Osteoblast (primary cell): ENCODE results near the gene BLOC1S3. TPM values are rescaled to one million over a fixed set of nuclear protein-coding genes. Genes with fewer than 3 reads are reported as not detected.

Source experiments
- DNase-seq: peaks from one replicate; pipeline ENCODE4 v3.0.0; 2011; ENCODE audit warnings: low spot score, mixed read lengths; ENCODE audit not compliant: insufficient read length; ENCODE audit errors: missing footprints
- H2AFZ ChIP-seq: 2 replicates; pipeline ENCODE4 v1.6.0; 2011; ENCODE audit warnings: mild to moderate bottlenecking, low read length
- H3K27ac ChIP-seq: 2 replicates; pipeline ENCODE4 v1.5.1; 2011; ENCODE audit warnings: mild to moderate bottlenecking, low read depth, low read length, moderate library complexity
- H3K27me3 ChIP-seq: 2 replicates; pipeline ENCODE4 v1.6.0; 2012; ENCODE audit warnings: mild to moderate bottlenecking, control low read depth, inconsistent platforms, low read length, moderate library complexity; ENCODE audit not compliant: insufficient read depth
- H3K36me3 ChIP-seq: 2 replicates; pipeline ENCODE4 v1.5.1; 2011; ENCODE audit warnings: mild to moderate bottlenecking, low read length, control low read depth, moderate library complexity; ENCODE audit not compliant: insufficient read depth
- H3K4me1 ChIP-seq: 2 replicates; pipeline ENCODE4 v1.5.1; 2011; ENCODE audit warnings: mild to moderate bottlenecking, low read length, control low read depth, moderate library complexity; ENCODE audit not compliant: insufficient read depth
- H3K4me2 ChIP-seq: 2 replicates; pipeline ENCODE4 v1.6.0; 2011; ENCODE audit warnings: mild to moderate bottlenecking, low read length; ENCODE audit not compliant: insufficient read depth
- H3K4me3 ChIP-seq: fragments of 200-600 bp; sonication (generic); 3 replicates; pipeline ENCODE4 v1.5.1; 2012; ENCODE audit warnings: mild to moderate bottlenecking, low read length, inconsistent platforms; ENCODE audit not compliant: insufficient read depth
- H3K79me2 ChIP-seq: 2 replicates; pipeline ENCODE4 v1.6.0; 2012; ENCODE audit warnings: mild to moderate bottlenecking, low read length, control low read depth, inconsistent platforms; ENCODE audit not compliant: insufficient read depth
- H3K9me3 ChIP-seq: 2 replicates; pipeline ENCODE4 v1.5.1; 2011; ENCODE audit warnings: low read depth, low read length, control low read depth
- H4K20me1 ChIP-seq: 2 replicates; pipeline ENCODE4 v1.6.0; 2012; ENCODE audit warnings: mild to moderate bottlenecking, low read length, control low read depth; ENCODE audit not compliant: insufficient read depth
- CTCF ChIP-seq: IDR thresholded peaks from 2 replicates; pipeline ENCODE4 v1.5.1; 2011; ENCODE audit warnings: mild to moderate bottlenecking, low read depth, low read length, moderate library complexity; ENCODE audit errors: extremely low read depth
- total RNA-seq: library from RNA; depleted of rRNA; stranded (reverse); fragments of >200 nt; gene quantifications from 2 replicates; pipeline ENCODE4 v1.2.3, GENCODE V29; 2012

Gene BLOC1S3
- total RNA-seq, 1 donor, result 7.2 TPM

GRCh38 chr19:45137179-45137761 lies 41.3 kb upstream of the BLOC1S3 start:
- H3K79me2 ChIP-seq, result peaks cover 68% of the 10 kb centered on the region
- peak; percentile 82 for DNase-seq
- H3K4me3 ChIP-seq, result no peak overlapping the region
- no peak for TF ChIP-seq CTCF
- no peaks in the 10 kb centered on the region for H3K9me3 ChIP-seq
- H2AFZ ChIP-seq, result no peak overlapping the region
- no peak overlapping the region for H3K4me2 ChIP-seq
- no peak overlapping the region for H3K27ac ChIP-seq
- H3K4me1 ChIP-seq, result no peaks in the 10 kb centered on the region
- peaks cover 23% of the 10 kb centered on the region for H4K20me1 ChIP-seq
- H3K36me3 ChIP-seq, result no peaks in the 10 kb centered on the region
- H3K27me3 ChIP-seq, result no peaks in the 10 kb centered on the region

GRCh38 chr19:45138303-45138751 lies 40.3 kb upstream of the BLOC1S3 start:
- no peak for TF ChIP-seq CTCF
- Histone ChIP-seq H3K9me3 (no peaks in the 10 kb centered on the region), H3K4me2 (no peak overlapping the region), H3K4me1 (no peaks in the 10 kb centered on the region), H3K27me3 (no peaks in the 10 kb centered on the region), H4K20me1 (peaks cover 25% of the 10 kb centered on the region), H3K79me2 (peaks cover 59% of the 10 kb centered on the region), H2AFZ (no peak overlapping the region), H3K36me3 (peaks cover 8% of the 10 kb centered on the region), H3K27ac (no peak overlapping the region), H3K4me3 (no peak overlapping the region)
- DNase-seq, result peak; percentile 83

- Histone ChIP-seq H3K79me2 (peaks cover 48% of the 10 kb centered on the region), H3K27me3 (no peaks in the 10 kb centered on the region), H3K27ac (no peak overlapping the region), H3K9me3 (no peaks in the 10 kb centered on the region), H3K4me3 (no peak overlapping the region), H2AFZ (no peak overlapping the region), H4K20me1 (peaks cover 22% of the 10 kb centered on the region), H3K36me3 (peaks cover 12% of the 10 kb centered on the region), H3K4me2 (no peak overlapping the region), H3K4me1 (no peaks in the 10 kb centered on the region)
- no peak for TF ChIP-seq CTCF
- DNase-seq, result peak; percentile 81
Measured at GRCh38 chr19:45139286-45140143, 39.1 kb upstream of the BLOC1S3 start.

GRCh38 chr19:45140144-45140503 lies 38.5 kb upstream of the BLOC1S3 start:
- no peaks in the 10 kb centered on the region for H3K27me3 ChIP-seq
- no peaks in the 10 kb centered on the region for H3K4me1 ChIP-seq
- peaks cover 43% of the 10 kb centered on the region for H3K79me2 ChIP-seq
- H3K27ac ChIP-seq, result no peak overlapping the region
- H4K20me1 ChIP-seq, result peaks cover 22% of the 10 kb centered on the region
- H3K36me3 ChIP-seq, result peaks cover 12% of the 10 kb centered on the region
- H3K9me3 ChIP-seq, result no peaks in the 10 kb centered on the region
- no peak overlapping the region for H3K4me3 ChIP-seq
- no peak overlapping the region for H2AFZ ChIP-seq
- no peak for DNase-seq
- TF ChIP-seq CTCF, result no peak
- no peak overlapping the region for H3K4me2 ChIP-seq
